GM23338 (cell line): ENCODE results near the gene BTBD16. TPM values are rescaled to one million over a fixed set of nuclear protein-coding genes. Genes with fewer than 3 reads are reported as not detected.

Experiments
- ATAC-seq: fragments of 200-7000 bp; cut with Tn5 transposase; 3 replicates; pipeline ENCODE4 v1.9.1; 2020
- DNase-seq: peaks from one replicate; pipeline ENCODE4 v3.0.0-alpha.2; 2015; ENCODE audit warnings: low spot score
- H2AFZ ChIP-seq: fragments of 200-600 bp; sonication (generic); 2 replicates; pipeline ENCODE4 v1.8.0; 2016; ENCODE audit warnings: antibody characterized with exemption, mild to moderate bottlenecking, moderate library complexity
- H3F3A ChIP-seq: fragments of 200-600 bp; sonication (generic); replicated peaks from 2 replicates; pipeline ENCODE4 v1.8.0; 2017; ENCODE audit warnings: antibody characterized with exemption, mixed run types, low read depth
- H3K27ac ChIP-seq: fragments of 200-600 bp; sonication (generic); 2 replicates; pipeline ENCODE4 v1.6.1; 2016; ENCODE audit warnings: low read depth
- H3K27me3 ChIP-seq: fragments of 200-600 bp; sonication (generic); 2 replicates; pipeline ENCODE4 v1.8.0; 2016; ENCODE audit warnings: mild to moderate bottlenecking, mixed run types, moderate library complexity; ENCODE audit not compliant: insufficient read depth
- H3K36me3 ChIP-seq: fragments of 200-600 bp; sonication (generic); 2 replicates; pipeline ENCODE4 v1.8.0; 2016; ENCODE audit warnings: mild to moderate bottlenecking; ENCODE audit not compliant: insufficient read depth
- H3K4me1 ChIP-seq: fragments of 200-600 bp; sonication (generic); 2 replicates; pipeline ENCODE4 v1.8.0; 2016; ENCODE audit warnings: mild to moderate bottlenecking, moderate library complexity; ENCODE audit not compliant: insufficient read depth
- H3K4me2 ChIP-seq: fragments of 200-600 bp; sonication (generic); 2 replicates; pipeline ENCODE4 v1.7.1; 2017; ENCODE audit warnings: mixed run types
- H3K4me3 ChIP-seq: fragments of 200-600 bp; sonication (generic); 2 replicates; pipeline ENCODE4 v1.6.1; 2016; ENCODE audit warnings: mixed run types
- H3K79me2 ChIP-seq: fragments of 200-600 bp; sonication (generic); replicated peaks from 2 replicates; pipeline ENCODE4 v1.8.0; 2017; ENCODE audit warnings: mild to moderate bottlenecking; ENCODE audit not compliant: insufficient read depth
- H3K9me2 ChIP-seq: fragments of 200-600 bp; sonication (generic); 2 replicates; pipeline ENCODE4 v1.8.0; 2017; ENCODE audit not compliant: insufficient read depth
- H4K20me1 ChIP-seq: fragments of 200-600 bp; sonication (generic); replicated peaks from 2 replicates; pipeline ENCODE4 v1.8.0; 2017; ENCODE audit warnings: mild to moderate bottlenecking; ENCODE audit not compliant: insufficient read depth
- H3K27ac Mint-ChIP-seq: 2 replicates; pipeline ENCODE4 v1.8.0; 2020; ENCODE audit warnings: inconsistent platforms, mild to moderate bottlenecking, moderate library complexity, mixed read lengths
- H3K27me3 Mint-ChIP-seq: 3 replicates; pipeline ENCODE4 v1.8.0; 2022; ENCODE audit warnings: low read depth, mild to moderate bottlenecking, moderate library complexity, mixed read lengths, inconsistent platforms; ENCODE audit not compliant: insufficient read depth, poor library complexity
- H3K36me3 Mint-ChIP-seq: 3 replicates; pipeline ENCODE4 v1.8.0; 2021; ENCODE audit warnings: low read depth, mild to moderate bottlenecking, inconsistent platforms, moderate library complexity, mixed read lengths
- H3K4me1 Mint-ChIP-seq: 3 replicates; pipeline ENCODE4 v1.8.0; 2020; ENCODE audit warnings: mild to moderate bottlenecking, inconsistent platforms, mixed read lengths
- H3K4me3 Mint-ChIP-seq: 3 replicates; pipeline ENCODE4 v1.8.0; 2021; ENCODE audit warnings: moderate library complexity, mild to moderate bottlenecking, inconsistent platforms, mixed read lengths
- H3K9me3 Mint-ChIP-seq: 3 replicates; pipeline ENCODE4 v1.8.0; 2020; ENCODE audit warnings: moderate library complexity, mild to moderate bottlenecking, inconsistent platforms, mixed read lengths
- CREB1 ChIP-seq: fragments of 250-450 bp; sonication (Bioruptor Pico); IDR thresholded peaks from 2 replicates; pipeline ENCODE4 v1.5.0; 2020; ENCODE audit warnings: low read depth, mild to moderate bottlenecking, moderate library complexity
- EZH2 ChIP-seq: fragments of 200-600 bp; sonication (generic); IDR thresholded peaks from one replicate; pipeline ENCODE4 v1.8.0; 2017; ENCODE audit warnings: antibody characterized with exemption, mild to moderate bottlenecking, low read depth; ENCODE audit not compliant: unreplicated experiment
- EZH2phosphoT487 ChIP-seq: fragments of 200-600 bp; sonication (generic); IDR thresholded peaks from one replicate; pipeline ENCODE4 v1.8.1; 2018; ENCODE audit warnings: antibody characterized with exemption; ENCODE audit not compliant: unreplicated experiment
- JUNB ChIP-seq: IDR thresholded peaks from one replicate; pipeline ENCODE4 v1.6.1; 2016; ENCODE audit warnings: antibody characterized with exemption; ENCODE audit not compliant: unreplicated experiment
- POLR2AphosphoS5 ChIP-seq: IDR thresholded peaks from 2 replicates; pipeline ENCODE4 v1.6.1; 2016; ENCODE audit warnings: antibody characterized with exemption, low read depth
- ZNF331 ChIP-seq: fragments of 250-450 bp; sonication (Bioruptor Pico); IDR thresholded peaks from 2 replicates; pipeline ENCODE4 v1.5.0; 2020; ENCODE audit warnings: low read depth, mild to moderate bottlenecking, moderate library complexity
- polyA plus RNA-seq: library from polyadenylated mRNA; unstranded; fragments of >200 nt; fragmentation: Nextera tagmentation; extraction: Ambion mirVana; gene quantifications from 2 replicates; pipeline ENCODE4 v1.2.1, GENCODE V29; 2016
- total RNA-seq: library from RNA; depleted of rRNA; stranded (reverse); fragments of >200 nt; shearing (Covaris generic); gene quantifications from 2 replicates; pipeline ENCODE4 v1.2.3, GENCODE V29; 2014
- TF ChIP-seq, protein P1 (sequence below): fragments of 250-450 bp; sonication (Bioruptor Pico); IDR thresholded peaks from 2 replicates; pipeline ENCODE4 v1.5.0; 2020; ENCODE audit warnings: mild to moderate bottlenecking, moderate library complexity
- TF ChIP-seq, protein P2 (sequence below): IDR thresholded peaks from 2 replicates; pipeline ENCODE4 v1.6.1; 2016; ENCODE audit warnings: antibody characterized with exemption
- TF ChIP-seq, protein P3 (sequence below): IDR thresholded peaks from one replicate; pipeline ENCODE4 v1.6.1; 2018; ENCODE audit warnings: antibody characterized with exemption; ENCODE audit not compliant: unreplicated experiment

BTBD16 gene
- total and polyA plus RNA-seq, 2 experiments from 2014 or later = not detected

DNA sequence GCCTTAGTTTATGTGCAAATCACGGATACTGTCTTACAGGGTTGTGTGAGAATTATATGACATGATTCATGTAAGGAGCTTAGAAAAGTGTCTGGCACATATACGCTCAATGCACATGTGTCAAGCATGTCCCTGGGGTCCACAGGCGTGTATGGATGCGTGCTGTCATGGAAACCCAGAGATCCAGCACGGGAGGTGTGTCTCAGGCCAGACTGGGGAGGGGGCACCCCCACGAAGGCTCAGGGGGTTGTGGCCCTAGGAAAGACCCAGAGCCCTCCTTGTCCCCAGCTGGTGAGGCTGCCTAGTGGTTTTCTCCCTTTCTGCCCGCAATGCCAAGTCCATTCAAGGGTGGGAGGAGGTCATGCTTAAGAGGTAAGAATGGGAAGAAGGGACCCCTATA lies 9.1 kb downstream of the BTBD16 start (continued):
- TF ChIP-seq, protein P1, sequence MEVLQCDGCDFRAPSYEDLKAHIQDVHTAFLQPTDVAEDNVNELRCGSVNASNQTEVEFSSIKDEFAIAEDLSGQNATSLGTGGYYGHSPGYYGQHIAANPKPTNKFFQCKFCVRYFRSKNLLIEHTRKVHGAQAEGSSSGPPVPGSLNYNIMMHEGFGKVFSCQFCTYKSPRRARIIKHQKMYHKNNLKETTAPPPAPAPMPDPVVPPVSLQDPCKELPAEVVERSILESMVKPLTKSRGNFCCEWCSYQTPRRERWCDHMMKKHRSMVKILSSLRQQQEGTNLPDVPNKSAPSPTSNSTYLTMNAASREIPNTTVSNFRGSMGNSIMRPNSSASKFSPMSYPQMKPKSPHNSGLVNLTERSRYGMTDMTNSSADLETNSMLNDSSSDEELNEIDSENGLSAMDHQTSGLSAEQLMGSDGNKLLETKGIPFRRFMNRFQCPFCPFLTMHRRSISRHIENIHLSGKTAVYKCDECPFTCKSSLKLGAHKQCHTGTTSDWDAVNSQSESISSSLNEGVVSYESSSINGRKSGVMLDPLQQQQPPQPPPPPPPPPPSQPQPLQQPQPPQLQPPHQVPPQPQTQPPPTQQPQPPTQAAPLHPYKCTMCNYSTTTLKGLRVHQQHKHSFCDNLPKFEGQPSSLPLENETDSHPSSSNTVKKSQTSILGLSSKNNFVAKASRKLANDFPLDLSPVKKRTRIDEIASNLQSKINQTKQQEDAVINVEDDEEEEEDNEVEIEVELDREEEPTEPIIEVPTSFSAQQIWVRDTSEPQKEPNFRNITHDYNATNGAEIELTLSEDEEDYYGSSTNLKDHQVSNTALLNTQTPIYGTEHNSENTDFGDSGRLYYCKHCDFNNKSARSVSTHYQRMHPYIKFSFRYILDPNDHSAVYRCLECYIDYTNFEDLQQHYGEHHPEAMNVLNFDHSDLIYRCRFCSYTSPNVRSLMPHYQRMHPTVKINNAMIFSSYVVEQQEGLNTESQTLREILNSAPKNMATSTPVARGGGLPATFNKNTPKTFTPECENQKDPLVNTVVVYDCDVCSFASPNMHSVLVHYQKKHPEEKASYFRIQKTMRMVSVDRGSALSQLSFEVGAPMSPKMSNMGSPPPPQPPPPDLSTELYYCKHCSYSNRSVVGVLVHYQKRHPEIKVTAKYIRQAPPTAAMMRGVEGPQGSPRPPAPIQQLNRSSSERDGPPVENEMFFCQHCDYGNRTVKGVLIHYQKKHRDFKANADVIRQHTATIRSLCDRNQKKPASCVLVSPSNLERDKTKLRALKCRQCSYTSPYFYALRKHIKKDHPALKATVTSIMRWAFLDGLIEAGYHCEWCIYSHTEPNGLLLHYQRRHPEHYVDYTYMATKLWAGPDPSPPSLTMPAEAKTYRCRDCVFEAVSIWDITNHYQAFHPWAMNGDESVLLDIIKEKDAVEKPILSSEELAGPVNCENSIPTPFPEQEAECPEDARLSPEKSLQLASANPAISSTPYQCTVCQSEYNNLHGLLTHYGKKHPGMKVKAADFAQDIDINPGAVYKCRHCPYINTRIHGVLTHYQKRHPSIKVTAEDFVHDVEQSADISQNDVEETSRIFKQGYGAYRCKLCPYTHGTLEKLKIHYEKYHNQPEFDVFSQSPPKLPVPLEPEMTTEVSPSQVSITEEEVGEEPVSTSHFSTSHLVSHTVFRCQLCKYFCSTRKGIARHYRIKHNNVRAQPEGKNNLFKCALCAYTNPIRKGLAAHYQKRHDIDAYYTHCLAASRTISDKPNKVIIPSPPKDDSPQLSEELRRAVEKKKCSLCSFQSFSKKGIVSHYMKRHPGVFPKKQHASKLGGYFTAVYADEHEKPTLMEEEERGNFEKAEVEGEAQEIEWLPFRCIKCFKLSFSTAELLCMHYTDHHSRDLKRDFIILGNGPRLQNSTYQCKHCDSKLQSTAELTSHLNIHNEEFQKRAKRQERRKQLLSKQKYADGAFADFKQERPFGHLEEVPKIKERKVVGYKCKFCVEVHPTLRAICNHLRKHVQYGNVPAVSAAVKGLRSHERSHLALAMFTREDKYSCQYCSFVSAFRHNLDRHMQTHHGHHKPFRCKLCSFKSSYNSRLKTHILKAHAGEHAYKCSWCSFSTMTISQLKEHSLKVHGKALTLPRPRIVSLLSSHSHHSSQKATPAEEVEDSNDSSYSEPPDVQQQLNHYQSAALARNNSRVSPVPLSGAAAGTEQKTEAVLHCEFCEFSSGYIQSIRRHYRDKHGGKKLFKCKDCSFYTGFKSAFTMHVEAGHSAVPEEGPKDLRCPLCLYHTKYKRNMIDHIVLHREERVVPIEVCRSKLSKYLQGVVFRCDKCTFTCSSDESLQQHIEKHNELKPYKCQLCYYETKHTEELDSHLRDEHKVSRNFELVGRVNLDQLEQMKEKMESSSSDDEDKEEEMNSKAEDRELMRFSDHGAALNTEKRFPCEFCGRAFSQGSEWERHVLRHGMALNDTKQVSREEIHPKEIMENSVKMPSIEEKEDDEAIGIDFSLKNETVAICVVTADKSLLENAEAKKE (CRISPR knock-in tag) = no peak
- no peak for TF ChIP-seq CREB1
- TF ChIP-seq POLR2AphosphoS5 = no peak
- TF ChIP-seq, protein P2, sequence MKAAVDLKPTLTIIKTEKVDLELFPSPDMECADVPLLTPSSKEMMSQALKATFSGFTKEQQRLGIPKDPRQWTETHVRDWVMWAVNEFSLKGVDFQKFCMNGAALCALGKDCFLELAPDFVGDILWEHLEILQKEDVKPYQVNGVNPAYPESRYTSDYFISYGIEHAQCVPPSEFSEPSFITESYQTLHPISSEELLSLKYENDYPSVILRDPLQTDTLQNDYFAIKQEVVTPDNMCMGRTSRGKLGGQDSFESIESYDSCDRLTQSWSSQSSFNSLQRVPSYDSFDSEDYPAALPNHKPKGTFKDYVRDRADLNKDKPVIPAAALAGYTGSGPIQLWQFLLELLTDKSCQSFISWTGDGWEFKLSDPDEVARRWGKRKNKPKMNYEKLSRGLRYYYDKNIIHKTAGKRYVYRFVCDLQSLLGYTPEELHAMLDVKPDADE = no peak
- no peak for TF ChIP-seq EZH2

DNA sequence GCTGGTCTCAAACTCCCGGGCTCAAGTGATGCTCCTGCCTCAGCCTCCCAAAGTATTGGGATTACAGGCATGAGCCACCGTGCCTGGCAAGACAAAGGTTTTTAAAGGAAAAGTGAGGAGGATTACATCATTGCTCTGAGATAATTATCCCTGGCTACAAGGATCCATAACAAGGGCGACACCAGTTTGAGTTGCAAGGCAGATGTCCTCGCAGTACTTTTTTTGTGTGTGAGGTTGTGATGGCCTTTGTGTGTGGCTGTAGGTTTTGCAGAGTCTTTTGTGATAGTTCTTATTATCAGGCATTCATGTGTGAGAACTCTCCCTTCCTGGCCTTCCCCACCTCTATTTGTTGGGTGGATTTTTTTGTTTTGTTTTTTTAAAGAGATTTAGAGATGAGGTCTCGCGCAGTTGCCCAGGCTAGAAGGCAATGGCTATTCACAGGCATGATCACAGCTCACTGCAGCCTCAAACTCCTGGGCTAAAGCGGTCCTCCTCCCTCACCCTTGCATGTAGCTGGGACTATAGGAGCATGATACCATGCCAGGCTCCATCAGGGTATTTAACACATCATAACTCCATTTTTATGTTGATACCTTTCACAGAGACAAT lies 10.0 kb downstream of the BTBD16 start:
- H3F3A ChIP-seq = no peaks in the 10 kb centered on the region
- H3K36me3 ChIP-seq = no peaks in the 10 kb centered on the region
- TF ChIP-seq EZH2phosphoT487 (no peak), EZH2 (no peak), POLR2AphosphoS5 (no peak), ZNF331 (CRISPR knock-in tag) (no peak), JUNB (no peak)
- TF ChIP-seq, protein P3, sequence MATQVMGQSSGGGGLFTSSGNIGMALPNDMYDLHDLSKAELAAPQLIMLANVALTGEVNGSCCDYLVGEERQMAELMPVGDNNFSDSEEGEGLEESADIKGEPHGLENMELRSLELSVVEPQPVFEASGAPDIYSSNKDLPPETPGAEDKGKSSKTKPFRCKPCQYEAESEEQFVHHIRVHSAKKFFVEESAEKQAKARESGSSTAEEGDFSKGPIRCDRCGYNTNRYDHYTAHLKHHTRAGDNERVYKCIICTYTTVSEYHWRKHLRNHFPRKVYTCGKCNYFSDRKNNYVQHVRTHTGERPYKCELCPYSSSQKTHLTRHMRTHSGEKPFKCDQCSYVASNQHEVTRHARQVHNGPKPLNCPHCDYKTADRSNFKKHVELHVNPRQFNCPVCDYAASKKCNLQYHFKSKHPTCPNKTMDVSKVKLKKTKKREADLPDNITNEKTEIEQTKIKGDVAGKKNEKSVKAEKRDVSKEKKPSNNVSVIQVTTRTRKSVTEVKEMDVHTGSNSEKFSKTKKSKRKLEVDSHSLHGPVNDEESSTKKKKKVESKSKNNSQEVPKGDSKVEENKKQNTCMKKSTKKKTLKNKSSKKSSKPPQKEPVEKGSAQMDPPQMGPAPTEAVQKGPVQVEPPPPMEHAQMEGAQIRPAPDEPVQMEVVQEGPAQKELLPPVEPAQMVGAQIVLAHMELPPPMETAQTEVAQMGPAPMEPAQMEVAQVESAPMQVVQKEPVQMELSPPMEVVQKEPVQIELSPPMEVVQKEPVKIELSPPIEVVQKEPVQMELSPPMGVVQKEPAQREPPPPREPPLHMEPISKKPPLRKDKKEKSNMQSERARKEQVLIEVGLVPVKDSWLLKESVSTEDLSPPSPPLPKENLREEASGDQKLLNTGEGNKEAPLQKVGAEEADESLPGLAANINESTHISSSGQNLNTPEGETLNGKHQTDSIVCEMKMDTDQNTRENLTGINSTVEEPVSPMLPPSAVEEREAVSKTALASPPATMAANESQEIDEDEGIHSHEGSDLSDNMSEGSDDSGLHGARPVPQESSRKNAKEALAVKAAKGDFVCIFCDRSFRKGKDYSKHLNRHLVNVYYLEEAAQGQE = no peak
- TF ChIP-seq, protein P2 = no peak
- Mint-ChIP-seq H3K9me3 (no peaks in the 10 kb centered on the region), H3K27ac (no peak overlapping the region), H3K36me3 (no peaks in the 10 kb centered on the region), H3K4me3 (no peak overlapping the region), H3K4me1 (peaks cover 11% of the 10 kb centered on the region), H3K27me3 (peaks cover 4% of the 10 kb centered on the region)
- no peak for ATAC-seq
- H3K27ac ChIP-seq = no peak overlapping the region
- no peaks in the 10 kb centered on the region for H3K4me1 ChIP-seq
- no peaks in the 10 kb centered on the region for H4K20me1 ChIP-seq
- H3K4me3 ChIP-seq = no peak overlapping the region
- no peaks in the 10 kb centered on the region for H3K27me3 ChIP-seq
- H2AFZ ChIP-seq = no peak overlapping the region
- H3K4me2 ChIP-seq = no peak overlapping the region
- H3K9me2 ChIP-seq = no peaks in the 10 kb centered on the region
- H3K79me2 ChIP-seq = no peaks in the 10 kb centered on the region
- DNase-seq = no peak
